ENCODE data around the gene XPO6. TPM values are rescaled to one million over a fixed set of nuclear protein-coding genes. Genes with fewer than 3 reads are reported as not detected.

XPO6 gene
- polyA plus RNA-seq, 5 donors, result 61.9 to 80.9 (median 75.6) TPM

GRCh38 chr16:28156056-28156680, 55.6 kb downstream of the XPO6 start:
- DNase-seq, result no peak

DNA sequence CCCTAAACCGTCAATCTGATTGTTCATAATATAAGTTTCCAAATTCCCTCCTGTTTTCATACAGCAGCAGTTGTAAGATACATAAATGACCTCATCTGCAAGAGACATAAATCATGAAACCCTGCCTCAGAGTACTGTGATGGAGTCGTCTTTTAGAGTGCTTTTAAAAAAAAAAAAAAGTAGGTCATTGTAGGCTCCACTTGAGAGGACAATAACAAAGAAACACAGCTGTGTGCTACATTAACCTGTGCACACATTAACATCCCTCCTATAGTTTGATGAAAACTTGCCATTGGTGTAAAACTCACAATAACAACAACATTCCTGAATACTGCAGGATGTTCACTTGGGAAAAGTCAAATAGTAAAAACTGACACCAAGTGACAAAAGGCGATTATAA, 56.5 kb downstream of the XPO6 start:
- DNase-seq, result no peak

DNA sequence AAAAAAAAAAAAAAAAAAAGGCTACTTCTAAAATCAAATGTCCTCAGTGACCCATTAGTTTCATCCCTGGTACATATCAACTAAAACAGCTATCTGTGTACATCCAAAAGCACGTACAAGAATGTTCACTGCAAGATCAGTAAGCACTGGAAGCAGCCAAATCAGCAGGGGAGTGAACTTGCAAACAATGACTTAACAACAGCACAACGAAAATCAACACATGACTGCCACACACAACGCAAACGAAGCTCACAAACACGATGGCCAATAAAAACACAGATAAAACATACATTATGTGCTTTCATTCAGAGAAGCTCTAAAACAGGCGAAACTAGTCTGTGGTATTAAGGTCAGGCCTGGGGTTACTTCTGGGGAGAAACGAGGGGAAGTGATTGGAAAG, 60.6 kb downstream of the XPO6 start:
- no peak for DNase-seq

DNA sequence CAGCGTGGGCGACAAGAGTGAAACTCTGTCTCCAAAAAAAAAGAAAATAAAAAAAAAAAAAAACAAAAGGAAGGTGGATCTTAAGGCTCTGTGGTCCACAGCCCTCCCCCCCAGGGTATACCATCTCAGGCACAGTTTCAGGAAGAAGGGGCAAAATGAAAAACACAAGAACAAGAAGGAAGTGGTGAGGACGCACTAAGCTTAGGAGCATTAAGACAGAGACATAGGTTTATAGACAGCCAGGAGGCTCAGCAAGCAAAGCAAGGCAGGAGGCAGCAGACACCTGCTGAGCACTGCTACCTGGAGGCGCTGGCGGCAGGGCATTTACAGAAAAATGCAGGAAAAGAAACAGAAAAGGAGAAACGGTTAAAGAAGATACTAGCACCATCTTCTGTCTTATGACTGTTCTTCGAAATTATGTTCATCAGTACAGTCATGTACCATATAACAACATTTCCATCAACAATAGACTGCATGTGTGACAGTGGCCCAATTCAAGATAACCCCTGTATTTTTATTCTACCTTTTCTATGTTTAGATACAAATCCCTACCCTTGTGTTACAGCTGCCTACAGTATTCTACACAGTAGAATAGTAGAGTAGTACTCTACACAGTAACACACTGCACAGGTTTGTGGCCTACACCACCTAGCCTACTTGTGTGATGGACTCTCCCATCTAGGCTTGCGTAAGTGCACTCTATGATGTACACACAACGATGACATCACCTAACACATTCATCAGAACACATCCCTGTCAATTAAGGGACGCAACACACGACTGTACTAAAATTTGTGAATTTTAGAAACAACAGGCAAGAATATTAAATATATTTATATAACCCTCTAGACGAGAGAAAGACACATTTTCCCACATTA, 62.5 kb downstream of the XPO6 start:
- DNase-seq, result no peak

- DNase-seq, result no peak
These were observed 65.2 kb downstream of the XPO6 start for GRCh38 chr16:28146536-28146935.

DNA sequence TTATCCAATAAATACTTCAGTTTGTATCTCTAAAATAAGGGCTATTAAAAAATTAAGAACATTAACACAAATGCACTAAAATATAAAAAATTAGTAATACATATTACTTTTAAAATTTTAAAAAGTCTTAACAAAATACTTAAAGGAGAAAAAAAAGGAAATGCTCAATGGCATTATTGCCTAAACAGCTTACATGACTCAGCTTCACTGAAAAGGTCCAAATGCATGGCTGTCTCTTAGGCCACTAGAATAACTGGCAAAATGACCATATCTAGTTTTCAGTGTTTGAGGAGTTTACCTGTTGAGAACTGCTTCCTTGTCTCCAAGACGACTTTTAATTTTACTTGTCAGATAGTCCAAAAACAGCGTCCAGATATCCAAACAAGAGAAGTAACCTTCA, 66.0 kb downstream of the XPO6 start:
- DNase-seq, result no peak

DNA sequence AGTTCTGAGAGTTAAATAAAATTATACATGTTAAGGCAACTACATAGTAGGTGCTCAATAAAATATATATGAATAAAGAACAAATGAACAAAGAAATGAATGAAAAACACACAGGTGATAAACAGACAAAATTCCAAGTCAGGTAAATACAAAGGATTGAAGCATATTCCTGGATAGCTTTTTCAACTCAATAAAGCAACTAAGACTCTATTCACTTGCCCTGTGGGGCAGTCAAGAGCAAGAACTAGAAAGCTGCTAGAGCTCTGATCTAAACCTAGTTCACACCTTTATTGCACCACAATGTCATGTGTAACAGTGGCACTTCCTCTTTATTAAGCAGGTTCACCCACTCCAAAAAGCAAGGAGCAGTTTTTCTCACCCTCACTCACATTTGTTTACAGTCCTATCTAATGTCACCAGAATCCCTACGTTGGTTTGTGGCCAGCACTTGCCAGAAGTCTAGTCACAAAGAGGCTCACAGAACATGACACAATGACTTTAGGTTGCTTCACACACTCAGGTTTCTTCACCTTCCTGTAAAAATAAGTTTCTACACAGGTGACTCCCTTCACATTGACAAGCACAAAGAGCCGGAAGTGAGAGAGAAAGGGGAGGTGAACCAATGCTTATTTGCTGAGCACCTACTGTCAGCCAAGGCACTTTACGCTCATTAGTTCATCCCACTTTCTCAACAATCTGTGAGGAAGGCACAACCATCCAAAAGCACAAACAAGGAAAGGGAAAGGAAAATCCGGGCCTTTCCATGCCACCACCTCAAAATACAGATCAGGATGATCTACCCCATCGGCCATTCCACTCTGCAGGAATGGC, 70.8 kb downstream of the XPO6 start:
- DNase-seq, result peak in 1 of 2 donors; percentile 4

- DNase-seq, result no peak
These were observed 72.2 kb downstream of the XPO6 start for GRCh38 chr16:28139530-28139929.

GRCh38 chr16:28136751-28137434, 74.9 kb downstream of the XPO6 start:
- no peak for DNase-seq

GRCh38 chr16:28133666-28134065, 78.1 kb downstream of the XPO6 start:
- no peak for DNase-seq

DNA sequence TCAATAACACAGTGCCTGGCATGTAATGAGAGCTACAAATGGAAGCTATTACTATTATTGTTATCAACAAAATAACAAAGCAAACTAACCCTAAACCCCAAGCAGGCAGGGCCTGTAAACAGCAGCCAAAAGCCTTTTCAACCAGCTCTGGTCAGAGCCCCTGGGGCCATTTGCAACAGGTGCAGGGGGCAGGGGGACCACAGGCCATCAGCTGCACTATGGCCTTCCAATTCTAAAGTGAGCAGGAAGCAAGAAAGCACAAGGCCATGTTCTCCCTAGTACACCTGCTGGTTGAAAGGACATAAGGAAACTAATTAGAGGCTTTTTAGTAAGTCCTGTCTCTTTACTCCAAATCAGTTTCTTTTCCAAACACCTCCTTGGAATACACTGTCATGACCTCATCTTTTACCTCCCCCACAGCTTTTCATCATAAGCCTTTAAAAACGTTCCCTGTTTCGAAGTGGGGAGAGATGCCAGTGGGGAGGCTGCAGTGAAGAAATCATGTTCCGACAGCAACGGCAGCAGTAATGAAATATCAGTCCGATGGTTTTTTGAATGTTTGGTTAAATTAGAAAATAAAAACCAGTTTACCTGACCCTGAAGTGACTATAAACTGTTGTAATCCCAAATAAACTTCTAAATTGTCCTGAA, 79.9 kb downstream of the XPO6 start:
- no peak for DNase-seq

GRCh38 chr16:28131181-28131580, 80.6 kb downstream of the XPO6 start:
- no peak for DNase-seq

DNA sequence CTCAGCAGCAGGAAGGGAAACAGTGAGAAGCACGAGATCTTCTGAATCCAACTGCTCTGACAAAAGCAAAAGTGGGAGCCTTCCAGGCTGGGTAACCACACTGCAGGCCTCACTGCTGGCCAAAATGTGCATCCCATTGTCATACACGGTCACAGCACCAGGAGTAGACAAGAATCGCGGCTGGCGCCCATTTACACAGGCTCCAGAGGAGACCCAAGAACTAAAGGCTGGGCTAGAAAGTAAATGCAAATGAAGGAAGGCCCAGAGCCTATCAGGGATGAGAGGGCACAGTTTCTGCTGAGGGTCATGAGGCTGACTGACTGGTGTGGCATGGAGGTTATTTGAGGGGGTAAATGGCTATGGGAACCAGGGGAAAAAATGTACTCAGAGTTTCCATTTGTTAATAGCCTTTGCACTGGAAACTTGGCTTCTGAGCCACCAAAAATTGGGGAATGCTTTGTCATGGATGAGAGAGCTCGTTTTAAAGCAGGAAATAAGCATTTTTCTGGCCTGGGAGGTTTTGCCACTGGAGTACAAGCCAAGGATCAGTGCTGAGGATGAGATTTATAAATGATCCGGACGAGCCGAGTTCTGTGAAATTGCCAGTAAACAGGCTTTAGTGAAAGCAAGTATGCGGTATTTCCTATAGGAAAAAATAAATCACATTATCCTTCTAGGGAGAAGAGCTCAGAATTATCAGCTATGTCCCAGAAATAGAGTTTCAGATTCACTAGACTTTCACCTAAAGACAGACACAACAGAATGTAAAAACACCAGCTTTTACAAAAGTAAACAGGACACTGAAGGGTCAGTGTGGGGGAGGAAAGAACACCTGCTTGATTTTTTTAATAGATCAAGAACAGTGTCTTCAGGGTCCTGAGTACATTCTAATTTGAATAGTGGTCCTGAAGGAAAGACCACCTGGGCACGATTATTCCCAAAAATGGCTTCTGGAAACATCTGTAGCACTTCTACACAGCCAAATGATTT, 81.4 kb downstream of the XPO6 start:
- DNase-seq, result no peak

- DNase-seq, result no peak
These were observed 84.8 kb downstream of the XPO6 start for GRCh38 chr16:28126684-28127620.

DNA sequence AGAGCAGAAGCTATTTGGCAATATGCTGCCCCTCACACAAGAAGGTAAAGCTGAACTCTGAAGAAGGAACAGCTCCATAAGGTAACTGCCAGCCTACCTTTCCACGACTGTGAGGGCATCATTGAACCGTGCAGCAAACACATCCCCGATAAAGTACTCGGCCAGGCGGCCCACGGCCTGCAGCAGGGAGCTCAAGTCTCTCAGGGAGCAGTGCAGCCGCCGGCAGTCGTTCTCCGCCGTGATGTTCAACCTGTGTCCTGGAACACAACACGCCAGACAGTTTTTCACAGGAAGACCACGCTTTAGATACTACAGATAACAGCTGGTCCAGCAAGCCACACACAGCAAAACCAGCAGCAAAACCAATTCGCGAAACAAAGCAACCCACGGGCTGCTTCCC, 86.2 kb downstream of the XPO6 start:
- DNase-seq, result no peak

GRCh38 chr16:28121527-28121926, 90.2 kb downstream of the XPO6 start:
- no peak for DNase-seq

- DNase-seq, result no peak
These were observed 91.0 kb downstream of the XPO6 start for GRCh38 chr16:28120754-28121153.

DNA sequence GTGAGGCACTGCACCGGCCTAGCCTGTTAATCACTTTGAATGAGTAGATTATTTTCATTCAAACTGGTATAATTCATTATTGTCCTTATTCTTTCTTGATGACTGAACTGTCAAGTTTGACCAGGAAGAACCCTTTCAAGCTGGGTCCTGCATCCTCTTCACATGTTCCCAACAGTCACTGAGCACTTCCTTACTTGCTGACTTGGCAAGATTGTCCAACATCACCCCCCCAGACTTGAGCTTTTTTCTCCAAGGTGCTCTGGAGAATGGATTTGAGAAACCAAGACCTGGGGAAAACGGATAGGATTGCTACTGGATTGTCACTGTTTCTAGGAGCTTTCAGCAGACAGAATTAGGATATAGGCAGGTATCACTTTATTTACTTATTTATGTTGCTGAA, 93.1 kb downstream of the XPO6 start:
- no peak for DNase-seq

GRCh38 chr16:28117168-28117565, 94.6 kb downstream of the XPO6 start:
- DNase-seq, result no peak

Measured in right lung (tissue), 5 donors.